Dedifferentiated amniotic fluid mesenchymal stem cell (primary cell): ENCODE results near the gene EVX2.

ENCODE experiments used
- DNase-seq: peaks from one replicate; pipeline ENCODE4 v3.0.0-alpha.2; 2016; ENCODE audit errors: extremely low spot score

Gene EVX2

GRCh38 chr2:176096243-176096985, 12.7 kb upstream of the EVX2 start:
- no peak for DNase-seq

- no peak for DNase-seq
Measured at GRCh38 chr2:176095421-176095820, 11.7 kb upstream of the EVX2 start.

GRCh38 chr2:176094349-176094748, 10.6 kb upstream of the EVX2 start:
- no peak for DNase-seq

- no peak for DNase-seq
Measured at GRCh38 chr2:176093898-176094249, 10.1 kb upstream of the EVX2 start.

- no peak for DNase-seq
Measured at GRCh38 chr2:176093145-176093897, 9.6 kb upstream of the EVX2 start.

- DNase-seq, result no peak
Measured at GRCh38 chr2:176092270-176093144, 8.7 kb upstream of the EVX2 start, which contains the start of gene HOXD13. TSS of gene HOXD13 (plus strand) at chr2:176092721. CDS start at chr2:176092891, 170 bp downstream.

- DNase-seq, result no peak
Measured at GRCh38 chr2:176091329-176092258, 7.8 kb upstream of the EVX2 start.

GRCh38 chr2:176090862-176091261, 7.1 kb upstream of the EVX2 start:
- DNase-seq, result no peak

- no peak for DNase-seq
Measured at GRCh38 chr2:176089843-176090395, 6.2 kb upstream of the EVX2 start.

GRCh38 chr2:176088937-176089842, 5.4 kb upstream of the EVX2 start:
- no peak for DNase-seq

- DNase-seq, result peak; percentile 52
Measured at GRCh38 chr2:176088048-176088936, 4.5 kb upstream of the EVX2 start.

GRCh38 chr2:176087330-176088047, 3.7 kb upstream of the EVX2 start:
- no peak for DNase-seq

GRCh38 chr2:176085861-176086771, 2.4 kb upstream of the EVX2 start:
- DNase-seq, result peak; percentile 54

GRCh38 chr2:176085120-176085788, 1.5 kb upstream of the EVX2 start:
- DNase-seq, result no peak

- DNase-seq, result no peak
Measured at GRCh38 chr2:176084611-176085119, 903 bp upstream of the EVX2 start.
